ENCODE results near the gene MYO1D.

The MYO1D gene

DNA sequence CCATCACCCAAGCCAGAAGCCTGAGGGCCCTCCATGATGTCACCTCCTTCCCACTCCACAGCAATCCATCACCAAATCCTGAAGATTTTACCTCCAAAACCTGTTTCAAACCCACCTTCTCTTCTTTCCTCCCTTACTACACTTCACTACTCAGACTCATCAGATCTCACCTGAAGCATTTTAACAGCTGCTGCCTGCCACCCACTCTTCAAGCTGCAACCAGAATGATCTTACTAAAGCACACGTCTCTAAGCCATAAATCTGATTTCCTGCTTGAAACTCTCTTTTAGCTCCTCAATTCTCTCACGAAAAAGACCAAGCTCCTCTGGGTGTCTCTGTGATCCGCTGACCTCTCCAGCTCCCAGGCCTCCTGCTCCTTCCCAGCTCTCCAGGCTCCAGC is 343.6 kb downstream of the MYO1D start:
- TF ChIP-seq, protein P1, sequence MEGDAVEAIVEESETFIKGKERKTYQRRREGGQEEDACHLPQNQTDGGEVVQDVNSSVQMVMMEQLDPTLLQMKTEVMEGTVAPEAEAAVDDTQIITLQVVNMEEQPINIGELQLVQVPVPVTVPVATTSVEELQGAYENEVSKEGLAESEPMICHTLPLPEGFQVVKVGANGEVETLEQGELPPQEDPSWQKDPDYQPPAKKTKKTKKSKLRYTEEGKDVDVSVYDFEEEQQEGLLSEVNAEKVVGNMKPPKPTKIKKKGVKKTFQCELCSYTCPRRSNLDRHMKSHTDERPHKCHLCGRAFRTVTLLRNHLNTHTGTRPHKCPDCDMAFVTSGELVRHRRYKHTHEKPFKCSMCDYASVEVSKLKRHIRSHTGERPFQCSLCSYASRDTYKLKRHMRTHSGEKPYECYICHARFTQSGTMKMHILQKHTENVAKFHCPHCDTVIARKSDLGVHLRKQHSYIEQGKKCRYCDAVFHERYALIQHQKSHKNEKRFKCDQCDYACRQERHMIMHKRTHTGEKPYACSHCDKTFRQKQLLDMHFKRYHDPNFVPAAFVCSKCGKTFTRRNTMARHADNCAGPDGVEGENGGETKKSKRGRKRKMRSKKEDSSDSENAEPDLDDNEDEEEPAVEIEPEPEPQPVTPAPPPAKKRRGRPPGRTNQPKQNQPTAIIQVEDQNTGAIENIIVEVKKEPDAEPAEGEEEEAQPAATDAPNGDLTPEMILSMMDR (conservative IDR thresholded peaks at IDR 0.05; ENCODE audit: low read depth, low read length): no peak
- Histone ChIP-seq H3K79me2 (ENCODE audit: insufficient read depth, low read depth) (no peaks in the 10 kb centered on the region), H2AFZ (ENCODE audit: low read depth) (no peak overlapping the region), H3K4me2 (no peak overlapping the region), H3K4me3 (IDR thresholded peaks at IDR 0.05; ENCODE audit: insufficient read depth, low read depth, low read length) (no peak overlapping the region), H3K27ac (no peak overlapping the region), H3K4me1 (ENCODE audit: low read depth, poor library complexity, severe bottlenecking) (peaks cover 22% of the 10 kb centered on the region), H3K9ac (no peak overlapping the region), H4K20me1 (ENCODE audit: insufficient read depth) (no peaks in the 10 kb centered on the region), H3K27me3 (ENCODE audit: insufficient read depth, low read depth) (no peaks in the 10 kb centered on the region), H3K36me3 (ENCODE audit: insufficient read depth) (no peaks in the 10 kb centered on the region)

DNA sequence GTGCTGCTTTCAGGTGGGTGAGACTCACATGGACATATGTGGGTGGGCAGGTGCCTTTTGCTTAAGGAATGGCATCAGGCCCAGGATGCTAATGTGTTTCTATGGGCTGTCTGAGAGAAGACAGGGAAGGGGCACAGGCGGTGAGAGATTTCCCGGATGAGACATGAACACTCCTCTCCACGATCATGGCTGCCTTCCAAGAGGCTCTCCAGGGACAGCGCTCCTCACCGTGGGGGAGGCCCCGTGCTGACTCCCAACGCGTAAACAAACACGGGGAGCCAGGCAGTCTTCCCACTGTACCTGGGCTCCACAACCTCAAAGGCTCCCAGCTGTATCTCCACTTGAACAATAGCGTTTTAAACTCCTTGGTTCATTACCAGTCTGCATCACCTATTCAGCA is 347.3 kb downstream of the MYO1D start:
- Histone ChIP-seq H3K27ac (no peak overlapping the region), H3K4me3 (IDR thresholded peaks at IDR 0.05; ENCODE audit: insufficient read depth, low read depth, low read length) (no peak overlapping the region), H3K9ac (no peak overlapping the region), H3K36me3 (ENCODE audit: insufficient read depth) (no peaks in the 10 kb centered on the region), H3K4me2 (no peak overlapping the region), H4K20me1 (ENCODE audit: insufficient read depth) (no peaks in the 10 kb centered on the region), H3K79me2 (ENCODE audit: insufficient read depth, low read depth) (no peaks in the 10 kb centered on the region), H3K27me3 (ENCODE audit: insufficient read depth, low read depth) (no peaks in the 10 kb centered on the region), H2AFZ (ENCODE audit: low read depth) (no peak overlapping the region), H3K4me1 (ENCODE audit: low read depth, poor library complexity, severe bottlenecking) (peaks cover 10% of the 10 kb centered on the region)
- TF ChIP-seq, protein P1 (conservative IDR thresholded peaks at IDR 0.05; ENCODE audit: low read depth, low read length): no peak

DNA sequence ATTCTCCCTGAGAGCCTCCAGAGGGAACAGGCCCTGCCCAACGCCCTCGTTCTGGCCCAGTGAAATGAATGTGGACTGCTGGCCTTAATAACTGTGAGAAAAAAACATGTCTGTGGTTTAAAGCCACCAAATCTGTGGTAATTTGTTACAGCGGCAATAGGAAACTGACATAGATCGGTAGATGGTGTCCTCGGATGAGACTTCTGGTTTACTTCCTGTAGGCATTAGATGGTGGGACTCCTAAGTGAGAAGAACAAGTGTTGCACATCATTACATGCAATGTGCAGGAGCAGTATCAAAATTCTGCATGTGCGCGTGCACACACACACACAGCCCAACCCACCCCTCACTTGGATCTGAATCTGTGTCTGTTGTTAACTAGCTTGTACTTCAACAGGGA is 348.1 kb downstream of the MYO1D start:
- H3K4me1 ChIP-seq (ENCODE audit: low read depth, poor library complexity, severe bottlenecking): peaks cover 18% of the 10 kb centered on the region
- H3K79me2 ChIP-seq (ENCODE audit: insufficient read depth, low read depth): no peaks in the 10 kb centered on the region
- no peak overlapping the region for H2AFZ ChIP-seq (ENCODE audit: low read depth)
- H3K4me2 ChIP-seq: no peak overlapping the region
- H4K20me1 ChIP-seq (ENCODE audit: insufficient read depth): no peaks in the 10 kb centered on the region
- H3K4me3 ChIP-seq (IDR thresholded peaks at IDR 0.05; ENCODE audit: insufficient read depth, low read depth, low read length): no peak overlapping the region
- no peaks in the 10 kb centered on the region for H3K36me3 ChIP-seq (ENCODE audit: insufficient read depth)
- TF ChIP-seq, protein P1 (conservative IDR thresholded peaks at IDR 0.05; ENCODE audit: low read depth, low read length): no peak
- H3K27ac ChIP-seq: no peak overlapping the region
- no peak overlapping the region for H3K9ac ChIP-seq
- H3K27me3 ChIP-seq (ENCODE audit: insufficient read depth, low read depth): no peaks in the 10 kb centered on the region

DNA sequence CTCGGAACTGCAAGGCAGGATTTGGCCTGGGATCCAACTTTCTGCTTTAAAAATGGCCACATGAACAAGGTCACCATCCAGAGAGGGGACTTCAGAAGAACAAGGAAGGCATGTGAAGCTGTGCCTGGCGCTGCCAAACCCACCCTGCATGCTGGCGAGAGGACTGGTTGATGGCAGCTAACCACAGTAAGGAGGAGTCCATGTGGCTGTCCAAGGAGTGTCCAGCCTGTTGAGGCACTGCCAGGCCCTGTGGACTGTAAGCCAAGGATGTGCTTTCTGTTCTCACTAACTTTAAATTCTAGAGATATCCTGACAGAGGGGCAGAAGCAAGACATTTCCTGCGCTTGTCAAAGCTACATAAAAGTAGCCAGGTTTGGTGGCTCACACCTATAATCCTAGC is 349.8 kb downstream of the MYO1D start:
- Histone ChIP-seq H3K9ac (no peak overlapping the region), H3K27me3 (ENCODE audit: insufficient read depth, low read depth) (no peaks in the 10 kb centered on the region), H4K20me1 (ENCODE audit: insufficient read depth) (no peaks in the 10 kb centered on the region), H2AFZ (ENCODE audit: low read depth) (no peak overlapping the region), H3K79me2 (ENCODE audit: insufficient read depth, low read depth) (no peaks in the 10 kb centered on the region), H3K36me3 (ENCODE audit: insufficient read depth) (no peaks in the 10 kb centered on the region), H3K4me1 (ENCODE audit: low read depth, poor library complexity, severe bottlenecking) (peaks cover 28% of the 10 kb centered on the region), H3K4me2 (no peak overlapping the region), H3K27ac (no peak overlapping the region), H3K4me3 (IDR thresholded peaks at IDR 0.05; ENCODE audit: insufficient read depth, low read depth, low read length) (no peak overlapping the region)
- TF ChIP-seq, protein P1 (conservative IDR thresholded peaks at IDR 0.05; ENCODE audit: low read depth, low read length): no peak
